Measurements from ENCODE around the gene TMEM19. TPM values are rescaled to one million over a fixed set of nuclear protein-coding genes. Genes with fewer than 3 reads are reported as not detected.

The TMEM19 gene
- total and polyA plus RNA-seq, 7 donors, result 6.0 to 31.1 (median 18.8) TPM

- H3K9me3 ChIP-seq, result no peaks in the 10 kb centered on the region
- H3K4me3 ChIP-seq, result no peak overlapping the region
- ATAC-seq (no peak), DNase-seq (no peak)
- H3K4me1 ChIP-seq, result no peaks in the 10 kb centered on the region
- H3K27ac ChIP-seq, result no peak overlapping the region
- WGBS, 3 donors, result 90 to 94% (median 93%) methylated on average over 5 of the region's 5 CpGs
- no peaks in the 10 kb centered on the region for H3K36me3 ChIP-seq (ENCODE audit: insufficient read depth in 1 of 2, low read depth in 1 of 2)
- intact Hi-C loops (cut with DNase I), result loop anchor here (5.0 to 10.0 kb wide), 2 partner anchors 327 to 530 kb away; no protein-coding TSS in a partner anchor
- no peaks in the 10 kb centered on the region for H3K27me3 ChIP-seq (ENCODE audit: insufficient read depth in 3 of 3, low read length in 2 of 3)
- no peak for TF ChIP-seq CTCF (IDR thresholded peaks at IDR 0.05)
Observed at GRCh38 chr12:71744522-71745300, 58.8 kb downstream of the TMEM19 start.

DNA sequence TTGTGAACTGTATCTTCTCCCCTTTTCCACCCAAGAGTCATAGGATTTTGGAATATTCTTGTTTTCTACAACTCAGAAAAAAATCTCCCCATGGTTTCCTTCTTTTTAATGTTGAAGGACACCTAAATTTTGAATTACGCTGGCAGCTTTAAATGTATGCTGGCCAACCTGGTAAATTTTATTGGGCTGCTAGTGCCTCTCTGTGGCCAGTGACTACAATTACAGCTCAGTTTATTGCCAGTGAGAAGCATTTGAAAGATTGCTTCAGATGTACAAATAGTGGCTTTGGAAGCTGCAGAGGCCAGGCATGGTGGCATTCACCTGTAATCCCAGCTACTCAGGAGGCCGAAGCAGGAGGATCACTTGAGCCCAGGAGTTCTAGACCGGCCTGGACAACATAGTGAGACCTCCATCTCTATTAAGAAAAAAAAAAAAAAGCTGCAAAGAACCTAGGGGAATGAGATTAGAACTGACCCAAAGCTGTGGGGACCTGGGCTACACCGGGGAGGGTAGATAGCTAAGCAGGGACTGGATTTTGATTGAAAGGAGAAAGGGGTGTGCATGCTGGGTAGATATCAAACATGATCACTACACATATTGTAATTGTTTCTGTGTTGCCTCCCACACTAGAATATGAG is 61.2 kb downstream of the TMEM19 start:
- TF ChIP-seq CTCF (IDR thresholded peaks at IDR 0.05), result peak; percentile 71
- DNase-seq, result no peak

DNA sequence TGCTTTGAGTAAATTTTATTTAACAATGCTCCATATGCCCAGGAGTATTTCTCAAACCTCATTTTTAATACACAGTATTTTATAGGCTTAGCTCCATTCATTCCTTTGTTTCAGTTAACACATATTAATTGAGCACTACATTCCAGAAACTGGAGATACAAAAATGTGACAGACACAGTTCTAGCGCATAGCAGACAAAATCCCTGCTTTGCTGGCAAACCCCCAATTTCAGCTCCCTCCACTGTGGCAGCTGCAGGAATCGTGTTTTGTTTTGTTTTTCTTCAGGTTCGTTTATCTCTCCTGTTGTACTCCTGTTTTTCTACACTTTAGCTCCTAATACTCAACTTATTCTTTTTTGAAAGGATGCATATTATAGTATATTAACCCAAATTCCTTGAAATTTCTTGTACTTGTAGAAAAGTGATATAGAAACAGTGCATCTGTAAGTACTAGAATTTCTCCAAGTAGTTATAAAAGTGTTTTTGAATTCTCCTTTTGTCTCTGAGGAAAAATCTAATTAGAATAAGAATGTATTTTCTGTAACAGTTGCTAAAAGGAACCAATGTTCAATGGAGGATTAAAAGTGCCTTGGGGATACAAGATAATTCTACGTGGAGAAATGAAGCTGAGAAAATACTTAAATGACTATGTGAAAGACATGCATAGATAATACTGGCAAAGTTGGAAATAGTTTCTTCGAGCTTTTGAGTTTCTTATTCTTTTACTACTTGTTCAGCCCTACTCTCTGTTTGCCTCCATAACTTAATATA is 62.4 kb downstream of the TMEM19 start:
- TF ChIP-seq CTCF (IDR thresholded peaks at IDR 0.05), result no peak
- H3K27ac ChIP-seq, result no peak overlapping the region
- H3K36me3 ChIP-seq (ENCODE audit: insufficient read depth in 1 of 2, low read depth in 1 of 2), result no peaks in the 10 kb centered on the region
- intact Hi-C loops (cut with DNase I), result loop anchor here (5.0 to 10.0 kb wide), 2 partner anchors 331 to 533 kb away; no protein-coding TSS in a partner anchor
- H3K4me3 ChIP-seq, result no peak overlapping the region
- whole genome bisulfite sequencing, 3 donors, result 40 to 53% (median 43%) methylated on average over 5 of the region's 5 CpGs
- ATAC-seq (no peak), DNase-seq (no peak)
- H3K27me3 ChIP-seq (ENCODE audit: insufficient read depth in 3 of 3, low read length in 2 of 3), result no peaks in the 10 kb centered on the region
- no peaks in the 10 kb centered on the region for H3K4me1 ChIP-seq
- no peaks in the 10 kb centered on the region for H3K9me3 ChIP-seq

More for the DNA sequence above, 61.2 kb downstream of the TMEM19 start:
- ATAC-seq, result peak; percentile 81 to 99 (median 94)
- no peaks in the 10 kb centered on the region for H3K36me3 ChIP-seq (ENCODE audit: insufficient read depth in 1 of 2, low read depth in 1 of 2)
- no peak overlapping the region for H3K4me3 ChIP-seq
- intact Hi-C loops (cut with DNase I), result loop anchor here (5.0 to 10.0 kb wide), 2 partner anchors 330 to 532 kb away; no protein-coding TSS in a partner anchor
- H3K27ac ChIP-seq, result no peak overlapping the region
- no peaks in the 10 kb centered on the region for H3K9me3 ChIP-seq
- 32 to 41% (median 37%) methylated on average over 4 of the region's 4 CpGs for WGBS, 3 donors
- no peaks in the 10 kb centered on the region for H3K4me1 ChIP-seq
- no peaks in the 10 kb centered on the region for H3K27me3 ChIP-seq (ENCODE audit: insufficient read depth in 3 of 3, low read length in 2 of 3)

DNA sequence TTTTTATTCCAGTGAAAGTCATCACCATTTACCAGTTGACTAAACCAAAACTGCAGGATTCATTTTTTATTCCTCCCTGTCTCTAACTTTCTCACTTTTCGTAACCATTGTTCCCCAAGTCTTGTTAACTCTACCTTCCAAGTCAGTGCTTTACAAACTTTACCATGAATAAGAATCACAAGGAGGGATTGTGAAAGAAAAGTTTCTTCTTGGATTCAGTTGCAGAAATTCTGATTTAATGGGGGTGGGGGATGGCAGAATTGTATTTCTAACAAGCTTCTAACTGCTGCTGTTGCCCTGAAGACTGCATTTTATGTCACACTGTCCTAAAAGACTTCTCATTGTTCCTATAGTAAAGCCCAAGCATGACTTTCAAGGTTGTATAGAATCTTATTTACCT is 63.8 kb downstream of the TMEM19 start:
- H3K36me3 ChIP-seq (ENCODE audit: insufficient read depth in 1 of 2, low read depth in 1 of 2), result no peaks in the 10 kb centered on the region
- no peaks in the 10 kb centered on the region for H3K27me3 ChIP-seq (ENCODE audit: insufficient read depth in 3 of 3, low read length in 2 of 3)
- H3K27ac ChIP-seq, result no peak overlapping the region
- TF ChIP-seq CTCF (IDR thresholded peaks at IDR 0.05), result no peak
- no peak for DNase-seq
- no peak overlapping the region for H3K4me3 ChIP-seq
- no peak for ATAC-seq
- no peaks in the 10 kb centered on the region for H3K4me1 ChIP-seq
- 96 to 100% (median 96%) methylated on average over 1 of the region's 1 CpG for WGBS, 3 donors
- intact Hi-C loops (cut with DNase I), result loop anchor here (5.0 to 10.0 kb wide), 4 partner anchors 62 to 535 kb away; partner anchors contain the start of genes THAP2 (in 1 of the 2), TMEM19 (in 1 of the 2) and ZFC3H1 (in 1 of the 2)
- H3K9me3 ChIP-seq, result no peaks in the 10 kb centered on the region
